Cardiac septum (tissue), 1 donor: Measurements from ENCODE around the gene SLC39A11. TPM values are rescaled to one million over a fixed set of nuclear protein-coding genes. Genes with fewer than 3 reads are reported as not detected.

ENCODE experiments used
- DNase-seq: peaks from one replicate; pipeline ENCODE4 v3.0.0-alpha.2; 2020; ENCODE audit warnings: low spot score
- intact Hi-C: fragments of 100-400 bp; cut with DNase I; formaldehyde crosslinking; loops from one replicate; pipeline ENCODE4 v1.14.0; 2022
- total RNA-seq: library from RNA; stranded (reverse); fragmentation: NEBNext Ultra II Directional; extraction: Animal tissue kit (Norgen Biotek cat#: 25700); gene quantifications from one replicate; pipeline ENCODE4 v1.2.1, GENCODE V29; 2021
- donor health status: DM: no; HTN: no; CAD: no.

Gene SLC39A11
- total RNA-seq, 1 donor from 2014 or later = 7.2 TPM

- DNase-seq = no peak
- intact Hi-C loops = no loop called here
Observed at GRCh38 chr17:72606656-72607055, 485.8 kb downstream of the SLC39A11 start.

GRCh38 chr17:72605543-72605942 is 486.9 kb downstream of the SLC39A11 start:
- intact Hi-C loops = no loop called here
- no peak for DNase-seq

GRCh38 chr17:72604518-72604917 is 488.0 kb downstream of the SLC39A11 start:
- no peak for DNase-seq
- intact Hi-C loops = no loop called here

- intact Hi-C loops = no loop called here
- no peak for DNase-seq
Observed at GRCh38 chr17:72603420-72604242, 488.9 kb downstream of the SLC39A11 start.

- DNase-seq = no peak
- intact Hi-C loops = no loop called here
Observed at GRCh38 chr17:72602517-72603419, 489.7 kb downstream of the SLC39A11 start.

- intact Hi-C loops = no loop called here
- DNase-seq = no peak
Observed at GRCh38 chr17:72600934-72601333, 491.6 kb downstream of the SLC39A11 start.

GRCh38 chr17:72599891-72600290 is 492.6 kb downstream of the SLC39A11 start:
- intact Hi-C loops = no loop called here

GRCh38 chr17:72598695-72599094 is 493.8 kb downstream of the SLC39A11 start:
- DNase-seq = no peak
- intact Hi-C loops = no loop called here

More at GRCh38 chr17:72599891-72600290, 492.6 kb downstream of the SLC39A11 start:
- DNase-seq = no peak

GRCh38 chr17:72597354-72598087 is 495.0 kb downstream of the SLC39A11 start:
- intact Hi-C loops = no loop called here
- no peak for DNase-seq

Other genes with a start within 250 kb of the SLC39A11 start
- gene SSTR2, start 72.3 kb upstream of the SLC39A11 start, total RNA-seq = 0.59 TPM
- 48.5 TPM for gene COG1, start 100.4 kb upstream of the SLC39A11 start, total RNA-seq
- gene CPSF4L, start 169.2 kb upstream of the SLC39A11 start, total RNA-seq = not detected
- 41.3 TPM for gene CDC42EP4, start 219.3 kb upstream of the SLC39A11 start, total RNA-seq